SIG-M5 treated with dmso at 0.1 percent for 504 hours (cell line): Measurements from ENCODE around the gene USP17L15.
"Not testable (repeated sequence)": the region's sequence is repeated elsewhere in the genome, so short reads cannot be mapped to it uniquely, and the experiment has no call there.

Experiments used
- DNase-seq: peaks from one replicate; lab custom pipeline; 2025; ENCODE audit not compliant: unreplicated experiment; lab: John Stamatoyannopoulos, UW

USP17L15 gene, protein sequence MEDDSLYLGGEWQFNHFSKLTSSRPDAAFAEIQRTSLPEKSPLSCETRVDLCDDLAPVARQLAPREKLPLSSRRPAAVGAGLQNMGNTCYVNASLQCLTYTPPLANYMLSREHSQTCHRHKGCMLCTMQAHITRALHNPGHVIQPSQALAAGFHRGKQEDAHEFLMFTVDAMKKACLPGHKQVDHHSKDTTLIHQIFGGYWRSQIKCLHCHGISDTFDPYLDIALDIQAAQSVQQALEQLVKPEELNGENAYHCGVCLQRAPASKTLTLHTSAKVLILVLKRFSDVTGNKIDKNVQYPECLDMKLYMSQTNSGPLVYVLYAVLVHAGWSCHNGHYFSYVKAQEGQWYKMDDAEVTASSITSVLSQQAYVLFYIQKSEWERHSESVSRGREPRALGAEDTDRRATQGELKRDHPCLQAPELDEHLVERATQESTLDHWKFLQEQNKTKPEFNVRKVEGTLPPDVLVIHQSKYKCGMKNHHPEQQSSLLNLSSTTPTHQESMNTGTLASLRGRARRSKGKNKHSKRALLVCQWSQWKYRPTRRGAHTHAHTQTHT

DNA sequence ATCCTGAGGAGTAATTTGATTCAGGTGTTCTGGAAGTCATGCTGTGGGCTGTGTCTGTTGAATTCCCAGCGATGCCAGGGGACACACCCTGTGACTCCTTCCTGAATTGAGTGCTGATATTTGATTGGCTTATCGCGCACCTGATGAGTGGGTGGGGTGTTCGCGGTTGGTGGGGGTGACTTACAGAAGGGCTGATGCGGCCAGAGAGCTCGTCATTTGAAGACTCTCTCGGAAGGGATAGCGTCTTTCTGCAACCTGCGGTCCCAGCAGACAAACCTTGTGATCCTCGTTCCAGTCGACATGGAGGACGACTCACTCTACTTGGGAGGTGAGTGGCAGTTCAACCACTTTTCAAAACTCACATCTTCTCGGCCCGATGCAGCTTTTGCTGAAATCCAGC is at the start of gene USP17L15:
TSS of gene USP17L15 (plus strand) at position 301 of the 400 bp plus-strand sequence. CDS start at position 301, 0 bp downstream.
- not testable (repeated sequence) for DNase-seq

DNA sequence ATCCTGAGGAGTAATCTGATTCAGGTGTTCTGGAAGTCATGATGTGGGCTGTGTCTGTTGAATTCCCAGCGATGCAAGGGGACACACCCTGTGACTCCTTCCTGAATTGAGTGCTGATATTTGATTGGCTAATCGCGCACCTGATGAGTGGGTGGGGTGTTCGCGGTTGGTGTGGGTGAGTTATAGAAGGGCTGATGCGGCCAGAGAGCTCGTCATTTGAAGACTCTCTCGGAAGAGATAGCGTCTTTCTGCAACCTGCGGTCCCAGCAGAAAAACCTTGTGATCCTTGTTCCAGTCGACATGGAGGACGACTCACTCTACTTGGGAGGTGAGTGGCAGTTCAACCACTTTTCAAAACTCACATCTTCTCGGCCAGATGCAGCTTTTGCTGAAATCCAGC is 23.8 kb upstream of the USP17L15 start, which contains the start of gene USP17L10:
TSS of gene USP17L10 (plus strand) at position 301 of the 400 bp plus-strand sequence. CDS start at position 301, 0 bp downstream.
- DNase-seq: not testable (repeated sequence)

- DNase-seq: not testable (repeated sequence)
Observed at GRCh38 chr4:9214701-9215100, 19.5 kb upstream of the USP17L15 start.

DNA sequence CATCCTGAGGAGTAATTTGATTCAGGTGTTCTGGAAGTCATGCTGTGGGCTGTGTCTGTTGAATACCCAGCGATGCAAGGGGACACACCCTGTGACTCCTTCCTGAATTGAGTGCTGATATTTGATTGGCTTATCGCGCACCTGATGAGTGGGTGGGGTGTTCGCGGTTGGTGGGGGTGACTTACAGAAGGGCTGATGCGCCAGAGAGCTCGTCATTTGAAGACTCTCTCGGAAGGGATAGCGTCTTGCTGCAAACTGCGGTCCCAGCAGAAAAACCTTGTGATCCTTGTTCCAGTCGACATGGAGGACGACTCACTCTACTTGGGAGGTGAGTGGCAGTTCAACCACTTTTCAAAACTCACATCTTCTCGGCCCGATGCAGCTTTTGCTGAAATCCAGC is 19.1 kb upstream of the USP17L15 start, which contains the start of gene USP17L11:
TSS of gene USP17L11 (plus strand) at position 301 of the 400 bp plus-strand sequence. CDS start at position 301, 0 bp downstream.
- DNase-seq: not testable (repeated sequence)

DNA sequence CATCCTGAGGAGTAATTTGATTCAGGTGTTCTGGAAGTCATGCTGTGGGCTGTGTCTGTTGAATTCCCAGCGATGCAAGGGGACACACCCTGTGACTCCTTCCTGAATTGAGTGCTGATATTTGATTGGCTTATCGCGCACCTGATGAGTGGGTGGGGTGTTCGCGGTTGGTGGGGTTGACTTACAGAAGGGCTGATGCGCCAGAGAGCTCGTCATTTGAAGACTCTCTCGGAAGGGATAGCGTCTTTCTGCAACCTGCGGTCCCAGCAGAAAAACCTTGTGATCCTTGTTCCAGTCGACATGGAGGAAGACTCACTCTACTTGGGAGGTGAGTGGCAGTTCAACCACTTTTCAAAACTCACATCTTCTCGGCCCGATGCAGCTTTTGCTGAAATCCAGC is 14.3 kb upstream of the USP17L15 start, which contains the start of gene USP17L12:
TSS of gene USP17L12 (plus strand) at position 301 of the 400 bp plus-strand sequence. CDS start at position 301, 0 bp downstream.
- not testable (repeated sequence) for DNase-seq

DNA sequence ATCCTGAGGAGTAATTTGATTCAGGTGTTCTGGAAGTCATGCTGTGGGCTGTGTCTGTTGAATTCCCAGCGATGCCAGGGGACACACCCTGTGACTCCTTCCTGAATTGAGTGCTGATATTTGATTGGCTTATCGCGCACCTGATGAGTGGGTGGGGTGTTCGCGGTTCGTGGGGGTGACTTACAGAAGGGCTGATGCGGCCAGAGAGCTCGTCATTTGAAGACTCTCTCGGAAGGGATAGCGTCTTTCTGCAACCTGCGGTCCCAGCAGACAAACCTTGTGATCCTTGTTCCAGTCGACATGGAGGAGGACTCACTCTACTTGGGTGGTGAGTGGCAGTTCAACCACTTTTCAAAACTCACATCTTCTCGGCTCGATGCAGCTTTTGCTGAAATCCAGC is 9.6 kb upstream of the USP17L15 start, which contains the start of gene USP17L13:
TSS of gene USP17L13 (plus strand) at position 301 of the 400 bp plus-strand sequence. CDS start at position 301, 0 bp downstream.
- not testable (repeated sequence) for DNase-seq

DNA sequence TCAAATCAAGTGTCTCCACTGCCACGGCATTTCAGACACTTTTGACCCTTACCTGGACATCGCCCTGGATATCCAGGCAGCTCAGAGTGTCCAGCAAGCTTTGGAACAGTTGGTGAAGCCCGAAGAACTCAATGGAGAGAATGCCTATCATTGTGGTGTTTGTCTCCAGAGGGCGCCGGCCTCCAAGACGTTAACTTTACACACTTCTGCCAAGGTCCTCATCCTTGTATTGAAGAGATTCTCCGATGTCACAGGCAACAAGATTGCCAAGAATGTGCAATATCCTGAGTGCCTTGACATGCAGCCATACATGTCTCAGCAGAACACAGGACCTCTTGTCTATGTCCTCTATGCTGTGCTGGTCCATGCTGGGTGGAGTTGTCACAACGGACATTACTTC is 3.9 kb upstream of the USP17L15 start:
- DNase-seq: not testable (repeated sequence)

DNA sequence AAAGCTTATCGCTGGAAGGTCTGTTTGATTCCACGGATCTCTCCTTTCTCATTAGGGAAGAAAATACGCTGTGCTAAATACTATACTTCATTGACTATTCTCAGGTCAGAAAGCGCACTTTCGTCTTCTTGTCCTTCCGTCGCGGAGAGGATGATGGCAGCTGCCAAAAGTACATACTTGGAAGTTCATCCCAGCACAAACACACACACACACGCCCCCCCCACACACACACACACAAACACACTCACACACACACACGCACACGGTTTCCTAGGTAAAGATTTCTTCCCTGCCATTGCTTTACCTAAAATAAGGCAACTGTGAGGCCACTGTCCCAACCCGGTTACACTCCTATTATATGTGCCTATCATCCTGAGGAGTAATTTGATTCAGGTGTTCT is 4.3 kb downstream of the USP17L15 start:
- DNase-seq: not testable (repeated sequence)

DNA sequence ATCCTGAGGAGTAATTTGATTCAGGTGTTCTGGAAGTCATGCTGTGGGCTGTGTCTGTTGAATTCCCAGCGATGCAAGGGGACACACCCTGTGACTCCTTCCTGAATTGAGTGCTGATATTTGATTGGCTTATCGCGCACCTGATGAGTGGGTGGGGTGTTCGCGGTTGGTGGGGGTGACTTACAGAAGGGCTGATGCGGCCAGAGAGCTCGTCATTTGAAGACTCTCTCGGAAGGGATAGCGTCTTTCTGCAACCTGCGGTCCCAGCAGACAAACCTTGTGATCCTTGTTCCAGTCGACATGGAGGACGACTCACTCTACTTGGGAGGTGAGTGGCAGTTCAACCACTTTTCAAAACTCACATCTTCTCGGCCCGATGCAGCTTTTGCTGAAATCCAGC is 9.4 kb downstream of the USP17L15 start, which contains the start of gene USP17L17:
TSS of gene USP17L17 (plus strand) at position 301 of the 400 bp plus-strand sequence. CDS start at position 301, 0 bp downstream.
- not testable (repeated sequence) for DNase-seq

DNA sequence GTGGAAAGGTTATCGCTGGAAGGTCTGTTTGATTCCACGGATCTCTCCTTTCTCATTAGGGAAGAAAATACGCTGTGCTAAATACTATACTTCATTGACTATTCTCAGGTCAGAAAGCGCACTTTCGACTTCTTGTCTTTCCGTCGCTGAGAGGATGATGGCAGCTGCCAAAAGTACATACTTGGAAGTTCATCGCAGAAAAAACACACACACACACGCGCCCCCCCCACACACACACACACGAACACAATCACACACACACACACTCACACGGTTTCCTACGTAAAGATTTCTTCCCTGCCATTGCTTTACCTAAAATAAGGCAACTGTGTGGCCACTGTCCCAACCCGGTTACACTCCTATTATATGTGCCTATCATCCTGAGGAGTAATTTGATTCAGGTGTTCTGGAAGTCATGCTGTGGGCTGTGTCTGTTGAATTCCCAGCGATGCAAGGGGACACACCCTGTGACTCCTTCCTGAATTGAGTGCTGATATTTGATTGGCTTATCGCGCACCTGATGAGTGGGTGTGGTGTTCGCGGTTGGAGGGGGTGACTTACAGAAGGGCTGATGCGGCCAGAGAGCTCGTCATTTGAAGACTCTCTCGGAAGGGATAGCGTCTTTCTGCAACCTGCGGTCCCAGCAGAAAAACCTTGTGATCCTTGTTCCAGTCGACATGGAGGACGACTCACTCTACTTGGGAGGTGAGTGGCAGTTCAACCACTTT is 13.9 kb downstream of the USP17L15 start, which contains the start of gene USP17L18:
TSS of gene USP17L18 (plus strand) at position 678 of the 728 bp plus-strand sequence. CDS start at position 678, 0 bp downstream.
- not testable (repeated sequence) for DNase-seq

- DNase-seq: not testable (repeated sequence)
Observed at GRCh38 chr4:9253078-9253477, 18.9 kb downstream of the USP17L15 start, which contains the start of gene USP17L19. USP17L19 (plus strand) TSS chr4:9253378; CDS start chr4:9253378, 0 bp downstream.

GRCh38 chr4:9257824-9258223 is 23.6 kb downstream of the USP17L15 start, which contains the start of gene USP17L20:
USP17L20 (plus strand) TSS chr4:9258124; CDS start chr4:9258124, 0 bp downstream.
- DNase-seq: not testable (repeated sequence)

GRCh38 chr4:9262572-9262971 is 28.4 kb downstream of the USP17L15 start, which contains the start of gene USP17L21:
USP17L21 (plus strand) TSS chr4:9262872; CDS start chr4:9262872, 0 bp downstream.
- DNase-seq: not testable (repeated sequence)

DNA sequence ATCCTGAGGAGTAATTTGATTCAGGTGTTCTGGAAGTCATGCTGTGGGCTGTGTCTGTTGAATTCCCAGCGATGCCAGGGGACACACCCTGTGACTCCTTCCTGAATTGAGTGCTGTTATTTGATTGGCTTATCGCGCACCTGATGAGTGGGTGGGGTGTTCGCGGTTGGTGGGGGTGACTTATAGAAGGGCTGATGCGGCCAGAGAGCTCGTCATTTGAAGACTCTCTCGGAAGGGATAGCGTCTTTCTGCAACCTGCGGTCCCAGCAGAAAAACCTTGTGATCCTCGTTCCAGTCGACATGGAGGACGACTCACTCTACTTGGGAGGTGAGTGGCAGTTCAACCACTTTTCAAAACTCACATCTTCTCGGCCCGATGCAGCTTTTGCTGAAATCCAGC is 33.1 kb downstream of the USP17L15 start, which contains the start of gene USP17L22:
TSS of gene USP17L22 (plus strand) at position 301 of the 400 bp plus-strand sequence. CDS start at position 301, 0 bp downstream.
- not testable (repeated sequence) for DNase-seq

DNA sequence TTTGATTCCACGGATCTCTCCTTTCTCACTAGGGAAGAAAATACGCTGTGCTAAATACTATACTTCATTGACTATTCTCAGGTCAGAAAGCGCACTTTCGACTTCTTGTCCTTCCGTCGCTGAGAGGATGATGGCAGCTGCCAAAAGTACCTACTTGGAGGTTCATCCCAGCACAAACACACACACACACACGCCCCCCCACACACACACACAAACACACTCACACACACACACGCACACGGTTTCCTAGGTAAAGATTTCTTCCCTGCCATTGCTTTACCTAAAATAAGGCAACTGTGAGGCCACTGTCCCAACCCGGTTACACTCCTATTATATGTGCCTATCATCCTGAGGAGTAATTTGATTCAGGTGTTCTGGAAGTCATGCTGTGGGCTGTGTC is 37.5 kb downstream of the USP17L15 start:
- not testable (repeated sequence) for DNase-seq
